ENCODE results near the gene GAA. TPM values are rescaled to one million over a fixed set of nuclear protein-coding genes. Genes with fewer than 3 reads are reported as not detected.

The GAA gene
- total RNA-seq, 1 donor from 2014 or later, result 59.7 TPM

DNA sequence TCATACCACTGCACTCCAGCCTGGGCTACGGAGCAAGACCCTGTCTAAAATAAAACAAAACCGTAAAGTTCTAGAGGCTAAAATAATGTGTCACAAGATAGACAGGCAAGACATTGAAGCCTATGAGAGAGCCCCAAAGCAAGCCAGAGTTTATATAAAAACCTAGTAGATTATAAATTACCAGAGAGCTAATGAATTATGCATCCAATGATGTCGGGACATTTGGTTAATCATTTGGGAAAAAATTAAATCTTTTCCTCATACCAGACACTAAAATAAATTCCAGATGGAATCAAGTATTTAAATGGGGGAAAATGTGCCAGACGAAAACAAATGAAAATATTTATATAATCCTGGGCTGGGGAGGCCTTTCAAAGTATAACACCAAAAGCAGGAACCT is 40.7 kb upstream of the GAA start:
- no peaks in the 10 kb centered on the region for H3K4me1 Mint-ChIP-seq
- H3K27me3 Mint-ChIP-seq (ENCODE audit: low read depth), result no peaks in the 10 kb centered on the region
- no peak overlapping the region for H3K27ac Mint-ChIP-seq
- TF ChIP-seq, protein P1, sequence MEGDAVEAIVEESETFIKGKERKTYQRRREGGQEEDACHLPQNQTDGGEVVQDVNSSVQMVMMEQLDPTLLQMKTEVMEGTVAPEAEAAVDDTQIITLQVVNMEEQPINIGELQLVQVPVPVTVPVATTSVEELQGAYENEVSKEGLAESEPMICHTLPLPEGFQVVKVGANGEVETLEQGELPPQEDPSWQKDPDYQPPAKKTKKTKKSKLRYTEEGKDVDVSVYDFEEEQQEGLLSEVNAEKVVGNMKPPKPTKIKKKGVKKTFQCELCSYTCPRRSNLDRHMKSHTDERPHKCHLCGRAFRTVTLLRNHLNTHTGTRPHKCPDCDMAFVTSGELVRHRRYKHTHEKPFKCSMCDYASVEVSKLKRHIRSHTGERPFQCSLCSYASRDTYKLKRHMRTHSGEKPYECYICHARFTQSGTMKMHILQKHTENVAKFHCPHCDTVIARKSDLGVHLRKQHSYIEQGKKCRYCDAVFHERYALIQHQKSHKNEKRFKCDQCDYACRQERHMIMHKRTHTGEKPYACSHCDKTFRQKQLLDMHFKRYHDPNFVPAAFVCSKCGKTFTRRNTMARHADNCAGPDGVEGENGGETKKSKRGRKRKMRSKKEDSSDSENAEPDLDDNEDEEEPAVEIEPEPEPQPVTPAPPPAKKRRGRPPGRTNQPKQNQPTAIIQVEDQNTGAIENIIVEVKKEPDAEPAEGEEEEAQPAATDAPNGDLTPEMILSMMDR (IDR thresholded peaks at IDR 0.05; ENCODE audit: unreplicated experiment), result no peak
- H3K9me3 Mint-ChIP-seq, result no peaks in the 10 kb centered on the region
- H3K4me3 Mint-ChIP-seq, result no peak overlapping the region
- H3K36me3 Mint-ChIP-seq, result peaks cover 6% of the 10 kb centered on the region
- DNase-seq (ENCODE audit: low spot score in 2 of 2, unreplicated experiment in 2 of 2), result no peak

DNA sequence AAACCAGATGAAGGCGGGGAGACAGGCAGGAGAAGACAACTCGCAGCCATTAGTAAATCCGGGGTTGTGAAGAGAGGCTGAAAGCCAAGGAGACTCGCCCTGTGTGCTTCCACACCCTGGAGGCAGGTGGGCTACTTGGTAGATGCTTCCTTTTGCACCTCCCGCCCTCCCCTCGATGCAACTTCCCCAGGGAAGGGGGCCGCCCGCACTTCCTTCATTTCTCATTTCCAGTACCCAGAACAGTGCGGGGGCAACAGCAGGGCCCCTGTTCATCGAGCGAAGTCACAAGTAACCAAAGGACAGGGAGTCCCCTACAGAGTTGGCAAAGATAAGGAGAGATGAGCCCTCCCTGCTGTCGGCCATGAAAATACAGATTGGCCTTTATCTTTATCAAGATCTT is 40.0 kb upstream of the GAA start:
- Mint-ChIP-seq H3K4me1 (no peaks in the 10 kb centered on the region), H3K27me3 (ENCODE audit: low read depth) (no peaks in the 10 kb centered on the region), H3K4me3 (no peak overlapping the region), H3K36me3 (peaks cover 6% of the 10 kb centered on the region), H3K27ac (no peak overlapping the region), H3K9me3 (no peaks in the 10 kb centered on the region)
- TF ChIP-seq, protein P1 (IDR thresholded peaks at IDR 0.05; ENCODE audit: unreplicated experiment), result no peak
- DNase-seq (ENCODE audit: low spot score in 2 of 2, unreplicated experiment in 2 of 2), result no peak

DNA sequence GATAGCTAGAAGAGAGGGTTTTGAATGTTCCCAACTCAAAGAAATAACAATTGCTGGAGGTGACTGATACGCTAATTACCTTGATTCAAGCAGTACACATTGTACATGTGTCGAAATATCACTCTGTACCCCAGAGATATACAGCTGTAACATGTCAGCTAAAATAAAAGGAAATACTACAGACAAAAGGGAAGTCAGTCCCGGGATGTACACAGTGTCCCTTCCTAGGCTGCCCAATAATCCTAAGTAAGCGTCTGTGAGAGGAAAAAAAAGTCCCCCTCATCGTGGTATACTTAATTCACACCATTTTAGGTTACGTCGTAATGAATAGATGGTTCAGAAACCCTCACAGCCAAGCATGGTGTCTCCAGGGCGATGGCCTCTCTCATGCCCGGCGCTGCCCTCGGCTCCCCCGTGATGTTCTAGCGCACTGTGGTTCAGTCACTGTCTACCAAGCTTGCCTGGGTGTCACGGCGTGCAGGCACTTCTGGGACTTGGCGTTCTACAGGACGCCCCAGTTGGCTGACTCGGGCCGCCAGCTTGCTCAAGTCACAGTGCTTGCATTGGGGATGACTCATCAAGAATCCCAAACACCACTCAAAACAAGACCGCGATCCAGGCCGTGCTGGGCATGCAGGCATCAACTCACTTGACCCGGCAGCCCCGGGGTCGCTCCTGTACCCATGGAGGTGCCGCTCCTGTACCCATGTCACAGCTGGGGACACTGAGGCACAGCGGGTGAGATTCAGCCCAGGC is 37.4 kb upstream of the GAA start:
- peaks cover 9% of the 10 kb centered on the region for H3K4me1 Mint-ChIP-seq
- H3K27me3 Mint-ChIP-seq (ENCODE audit: low read depth), result no peaks in the 10 kb centered on the region
- H3K27ac Mint-ChIP-seq, result no peak overlapping the region
- no peak overlapping the region for H3K4me3 Mint-ChIP-seq
- H3K36me3 Mint-ChIP-seq, result peaks cover 10% of the 10 kb centered on the region
- TF ChIP-seq, protein P1 (IDR thresholded peaks at IDR 0.05; ENCODE audit: unreplicated experiment), result no peak
- DNase-seq (ENCODE audit: low spot score in 2 of 2, unreplicated experiment in 2 of 2), result no peak
- no peaks in the 10 kb centered on the region for H3K9me3 Mint-ChIP-seq

DNA sequence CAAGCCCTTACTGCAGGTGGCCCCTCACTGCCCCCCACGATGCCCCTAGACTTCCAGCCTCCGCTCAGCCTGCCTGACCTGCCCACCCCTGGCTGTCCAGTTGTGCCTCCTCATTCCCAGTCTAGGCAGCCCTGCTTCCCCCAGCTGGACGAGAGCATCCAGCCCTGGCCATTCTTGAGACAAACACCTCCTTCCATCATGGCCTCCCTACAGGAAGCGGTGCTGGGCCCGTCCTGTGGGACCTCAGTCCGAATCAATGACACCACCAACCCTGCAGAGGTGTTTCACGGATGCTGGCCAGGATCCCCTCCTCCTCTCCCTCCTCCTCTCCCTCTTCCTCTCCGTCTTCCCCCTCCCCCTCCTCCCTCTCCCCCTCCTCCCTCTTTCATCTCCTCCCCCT is 36.7 kb upstream of the GAA start:
- no peak overlapping the region for H3K27ac Mint-ChIP-seq
- TF ChIP-seq, protein P1 (IDR thresholded peaks at IDR 0.05; ENCODE audit: unreplicated experiment), result no peak
- peaks cover 10% of the 10 kb centered on the region for H3K36me3 Mint-ChIP-seq
- no peak for DNase-seq (ENCODE audit: low spot score in 2 of 2, unreplicated experiment in 2 of 2)
- no peaks in the 10 kb centered on the region for H3K27me3 Mint-ChIP-seq (ENCODE audit: low read depth)
- no peaks in the 10 kb centered on the region for H3K9me3 Mint-ChIP-seq
- peaks cover 16% of the 10 kb centered on the region for H3K4me1 Mint-ChIP-seq
- no peak overlapping the region for H3K4me3 Mint-ChIP-seq

DNA sequence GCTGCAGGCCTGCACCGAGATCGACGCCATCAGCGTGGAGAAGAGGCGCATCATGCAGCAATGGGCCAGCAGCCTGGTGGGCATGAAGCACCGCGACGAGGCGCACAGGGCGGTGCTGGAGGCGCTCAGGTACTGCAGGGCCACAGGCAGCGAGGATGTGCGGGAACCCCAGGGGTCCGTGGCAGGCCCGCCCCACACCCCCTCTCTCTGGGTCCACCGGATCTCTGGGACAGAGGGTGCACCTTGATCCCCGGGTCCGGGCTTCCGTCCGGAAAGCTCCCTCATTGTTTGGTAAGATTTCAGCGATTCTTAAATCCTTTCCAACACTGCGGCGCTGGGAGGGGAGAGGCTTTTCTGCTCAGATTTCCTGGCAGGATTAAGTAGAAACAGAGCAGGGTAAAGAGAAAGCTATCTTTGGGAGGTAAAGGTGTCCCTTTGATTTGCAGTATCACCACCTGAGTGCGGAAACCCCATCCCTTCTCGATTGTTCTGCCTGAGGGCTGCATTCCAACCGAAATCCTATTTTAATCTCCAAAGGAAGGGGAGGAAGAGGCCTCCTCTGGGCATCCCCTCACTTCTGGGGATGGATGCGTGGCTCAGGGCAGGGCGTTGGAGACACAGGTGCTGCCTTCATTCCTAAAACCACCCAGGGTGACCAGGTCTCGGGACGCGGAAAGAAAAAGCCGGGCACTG is 35.8 kb upstream of the GAA start:
- Mint-ChIP-seq H3K9me3 (no peaks in the 10 kb centered on the region), H3K4me3 (no peak overlapping the region), H3K36me3 (peaks cover 7% of the 10 kb centered on the region), H3K4me1 (peaks cover 17% of the 10 kb centered on the region), H3K27ac (no peak overlapping the region), H3K27me3 (ENCODE audit: low read depth) (no peaks in the 10 kb centered on the region)
- TF ChIP-seq, protein P1 (IDR thresholded peaks at IDR 0.05; ENCODE audit: unreplicated experiment), result no peak
- DNase-seq (ENCODE audit: low spot score in 2 of 2, unreplicated experiment in 2 of 2), result no peak
